Dedifferentiated amniotic fluid mesenchymal stem cell (primary cell): ENCODE results near the gene BTAF1.

Source experiments
- DNase-seq: peaks from one replicate; pipeline ENCODE4 v3.0.0-alpha.2; 2016; ENCODE audit errors: extremely low spot score

Gene BTAF1

DNA sequence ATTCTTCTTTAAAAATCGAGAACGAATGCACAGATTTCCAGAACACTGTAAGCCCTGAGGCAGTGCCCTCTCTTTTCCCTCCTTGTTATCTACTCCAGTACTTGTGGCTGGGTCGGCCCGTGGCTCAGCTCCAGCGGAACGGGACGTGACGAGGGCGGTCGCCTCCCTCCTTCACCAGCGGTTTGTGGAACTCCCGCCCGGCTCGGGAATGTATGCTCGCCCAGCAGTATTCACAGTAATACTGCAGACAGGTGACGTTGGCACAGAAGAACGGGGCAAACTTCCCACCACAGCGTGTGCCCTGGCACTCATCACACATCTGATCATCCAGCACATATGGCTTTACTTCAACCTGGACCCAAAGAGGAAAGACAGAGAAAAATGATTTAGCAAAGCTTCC lies 128.5 kb downstream of the BTAF1 start:
- DNase-seq, result no peak

DNA sequence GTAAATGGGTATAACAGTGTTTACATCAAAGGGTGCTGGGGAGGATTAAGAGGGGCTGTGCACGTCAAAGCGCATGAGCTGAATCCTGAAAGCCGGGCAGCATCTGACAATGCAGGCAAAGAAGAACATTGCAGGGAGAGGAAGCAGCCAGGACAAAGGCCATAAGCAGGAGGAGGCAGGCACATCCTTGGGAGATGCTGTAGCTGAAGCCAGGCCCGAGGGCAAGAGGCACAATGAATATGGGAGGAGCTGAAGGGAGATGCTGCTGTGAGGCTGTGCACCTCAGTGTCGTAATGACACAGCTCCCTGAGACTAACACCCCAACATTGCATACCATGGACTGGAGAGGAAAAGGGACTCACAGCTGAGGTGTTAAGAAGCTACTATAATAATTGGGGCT lies 129.2 kb downstream of the BTAF1 start:
- no peak for DNase-seq

DNA sequence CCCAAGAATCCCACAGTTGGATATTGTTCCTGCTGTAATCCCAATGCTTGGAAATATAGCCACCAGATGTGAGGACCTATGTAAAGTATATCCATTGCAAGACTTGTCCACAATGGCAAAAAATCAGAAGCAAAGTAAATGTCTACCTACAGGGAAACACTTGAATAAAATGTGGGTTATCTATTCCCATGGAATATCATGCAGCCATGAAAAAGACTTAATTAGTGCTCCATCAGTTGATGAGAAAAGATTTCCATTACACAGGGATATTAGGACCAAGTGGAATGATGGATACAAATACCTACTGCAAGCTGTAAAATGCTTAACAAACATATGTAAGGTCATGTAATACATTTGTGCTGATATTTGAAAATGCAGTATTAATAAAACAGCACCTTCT lies 131.2 kb downstream of the BTAF1 start:
- DNase-seq, result no peak

DNA sequence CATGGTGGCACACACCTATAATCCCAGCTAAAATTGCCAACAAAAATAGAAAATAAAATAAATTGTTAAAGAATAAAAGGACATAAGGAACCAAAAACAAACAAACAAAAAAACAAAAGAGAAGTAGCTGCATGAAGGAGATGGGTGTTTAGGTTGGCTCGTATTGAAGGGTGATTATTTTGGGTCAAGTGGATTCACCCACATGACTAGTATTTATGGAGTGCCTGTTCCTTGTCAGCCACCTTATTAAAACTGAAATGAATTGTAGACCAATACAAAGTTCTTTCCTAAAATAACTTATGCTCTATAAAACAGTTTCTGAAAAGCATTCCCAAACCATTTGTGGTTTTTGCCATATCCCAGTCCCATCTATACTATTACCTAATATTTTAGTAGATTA lies 138.7 kb downstream of the BTAF1 start:
- no peak for DNase-seq

DNA sequence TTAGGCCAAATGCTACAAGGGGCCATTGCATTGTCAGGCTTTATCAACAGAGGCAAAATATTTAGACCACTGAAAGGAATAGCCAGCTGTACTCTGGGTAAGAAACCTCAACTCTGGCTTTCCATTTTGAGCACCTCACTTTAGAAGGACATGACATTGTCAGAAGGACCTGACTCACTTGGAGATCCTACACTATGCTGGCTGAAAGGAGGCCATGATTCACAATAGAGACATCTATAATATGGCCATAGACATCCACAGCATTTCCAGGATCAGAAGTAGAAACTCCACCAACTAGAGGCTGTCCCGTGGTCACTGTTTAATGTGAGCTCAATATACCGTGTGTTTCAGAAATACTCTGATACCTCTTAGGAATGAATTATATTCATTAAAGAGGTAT lies 140.9 kb downstream of the BTAF1 start:
- DNase-seq, result no peak

DNA sequence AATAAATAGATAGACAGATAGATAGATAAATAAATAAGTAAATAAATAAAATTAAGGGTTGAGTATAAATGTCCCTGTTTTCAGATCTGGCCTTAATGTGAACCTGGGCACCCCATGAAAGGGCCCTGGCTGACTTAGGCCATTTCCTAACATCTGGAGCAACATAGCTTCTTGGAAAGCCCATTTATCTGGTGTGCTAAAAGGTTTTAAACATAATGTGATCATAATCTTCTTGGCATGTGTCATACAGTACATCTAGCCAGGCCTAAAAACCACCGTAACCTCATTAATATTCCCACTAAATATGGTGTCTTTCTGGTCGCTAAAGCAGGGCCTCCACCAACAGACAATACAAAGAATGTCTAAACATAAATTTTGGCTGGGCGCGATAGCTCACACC lies 142.8 kb downstream of the BTAF1 start:
- DNase-seq, result no peak

DNA sequence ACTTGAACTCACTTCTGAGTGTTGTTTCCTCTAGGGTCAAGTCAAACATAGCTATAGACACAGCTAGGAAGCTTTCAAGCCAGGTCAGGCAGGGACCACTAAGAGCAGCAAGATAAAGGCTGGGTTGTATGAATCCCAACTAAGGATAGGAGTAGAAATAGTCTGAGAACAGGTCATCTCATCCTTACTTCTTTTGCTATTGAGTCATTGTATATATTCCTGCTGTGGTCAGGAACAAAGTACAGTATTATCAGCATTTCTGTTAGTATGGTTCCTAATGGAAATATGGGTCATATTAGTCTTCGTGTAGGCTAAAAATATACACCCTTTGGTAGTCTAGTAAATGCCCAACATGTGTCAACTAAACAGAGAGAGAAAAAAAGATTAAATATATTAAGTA lies 145.3 kb downstream of the BTAF1 start:
- DNase-seq, result no peak

DNA sequence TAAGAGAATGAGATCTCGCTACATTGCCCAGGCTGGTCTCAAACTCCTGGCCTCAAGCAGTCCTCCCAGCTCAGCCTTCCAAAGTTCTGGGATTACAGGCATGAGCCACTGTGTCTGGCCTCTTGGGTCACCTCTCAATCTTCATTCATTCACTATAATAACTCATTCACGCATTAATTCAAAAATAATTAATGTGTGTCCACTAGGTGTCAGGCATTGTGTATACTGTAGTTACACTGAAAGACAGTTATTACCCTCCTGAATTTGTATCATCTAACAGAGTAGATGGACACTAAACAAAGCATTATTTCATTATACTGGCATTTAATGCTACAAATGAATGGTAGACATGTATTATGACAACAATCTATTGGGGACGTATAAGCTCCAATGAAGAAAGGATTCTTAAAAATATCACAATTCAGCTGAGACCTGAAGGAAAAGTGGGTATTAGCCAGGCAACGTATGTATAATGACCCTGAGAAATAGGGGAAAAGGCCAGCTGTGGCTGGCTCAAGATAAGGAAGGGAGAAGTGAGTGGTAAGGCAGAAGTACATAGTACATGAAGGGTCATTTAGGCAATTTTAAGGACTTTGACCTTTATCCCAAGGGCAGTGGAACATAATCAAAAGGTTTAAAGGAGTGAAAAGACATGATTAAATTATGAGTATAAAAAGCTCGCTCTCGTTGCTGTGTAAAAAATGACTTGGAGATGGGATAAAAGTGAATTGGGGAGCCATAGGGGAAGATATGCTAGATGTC lies 150.7 kb downstream of the BTAF1 start:
- DNase-seq, result no peak

DNA sequence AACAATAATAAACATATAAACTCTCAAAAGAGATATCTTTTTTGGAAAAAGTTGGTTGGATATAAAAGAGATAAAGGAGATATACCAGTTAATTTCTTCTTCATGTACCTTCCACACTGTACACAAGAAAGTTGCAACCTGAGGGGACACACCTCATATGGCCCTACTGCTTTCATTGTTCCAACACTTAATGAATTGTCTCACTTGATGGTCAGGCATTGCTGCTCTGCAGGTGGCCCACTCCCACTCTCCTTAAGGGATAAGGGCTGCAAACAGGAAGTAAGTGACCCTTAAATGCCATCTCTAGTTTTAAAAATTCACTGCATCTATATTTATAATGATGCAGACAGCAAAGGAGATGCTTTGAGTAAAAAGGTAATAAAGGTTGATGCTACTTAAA lies 152.3 kb downstream of the BTAF1 start:
- DNase-seq, result no peak

DNA sequence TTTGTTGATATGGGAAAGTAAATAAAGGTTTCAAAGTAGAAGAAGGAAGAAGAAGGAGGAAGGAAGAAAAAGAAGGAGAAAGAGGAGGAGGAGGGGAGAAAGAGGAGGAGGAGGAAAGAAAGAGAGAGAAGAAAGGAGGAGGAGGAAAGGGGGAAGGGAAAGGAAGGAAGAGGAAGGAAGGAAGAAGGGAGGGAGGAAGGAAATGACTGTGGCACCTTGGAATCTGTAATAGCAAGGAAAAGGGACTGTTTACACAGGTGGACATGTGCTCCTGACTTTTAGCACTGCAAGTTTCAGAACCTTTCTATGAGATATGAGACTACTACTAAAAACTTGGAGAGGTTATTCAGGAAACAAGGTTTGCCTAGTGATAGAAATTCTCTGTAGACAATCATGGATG lies 153.2 kb downstream of the BTAF1 start:
- DNase-seq, result no peak

DNA sequence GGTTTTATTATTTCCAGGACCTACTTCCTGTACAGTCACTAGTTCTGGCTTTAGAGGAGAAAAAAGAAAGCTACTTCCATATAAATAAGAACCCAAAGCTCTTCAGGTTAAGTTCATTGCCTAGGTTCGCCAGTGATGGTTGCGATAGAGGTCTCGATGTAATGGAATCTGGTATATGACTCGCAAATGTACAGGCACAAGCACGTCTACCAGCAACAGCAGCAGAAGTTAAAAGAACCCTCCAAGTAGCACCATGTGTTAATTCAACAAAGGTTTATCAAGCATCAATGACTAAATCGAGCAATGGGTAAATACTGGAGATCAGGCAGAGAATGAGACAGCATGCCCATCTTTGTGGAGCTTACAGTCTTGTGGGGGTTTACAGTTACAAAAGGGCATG lies 155.4 kb downstream of the BTAF1 start:
- no peak for DNase-seq
